HUDEP-2 (cell line): ENCODE results near the gene HCRTR1.

Experiments used
- DNase-seq, 76 experiments: peaks; one replicate each; lab custom pipeline; 2025; ENCODE audit not compliant: unreplicated experiment in 76 of 76; lab: John Stamatoyannopoulos, UW

Gene HCRTR1

DNA sequence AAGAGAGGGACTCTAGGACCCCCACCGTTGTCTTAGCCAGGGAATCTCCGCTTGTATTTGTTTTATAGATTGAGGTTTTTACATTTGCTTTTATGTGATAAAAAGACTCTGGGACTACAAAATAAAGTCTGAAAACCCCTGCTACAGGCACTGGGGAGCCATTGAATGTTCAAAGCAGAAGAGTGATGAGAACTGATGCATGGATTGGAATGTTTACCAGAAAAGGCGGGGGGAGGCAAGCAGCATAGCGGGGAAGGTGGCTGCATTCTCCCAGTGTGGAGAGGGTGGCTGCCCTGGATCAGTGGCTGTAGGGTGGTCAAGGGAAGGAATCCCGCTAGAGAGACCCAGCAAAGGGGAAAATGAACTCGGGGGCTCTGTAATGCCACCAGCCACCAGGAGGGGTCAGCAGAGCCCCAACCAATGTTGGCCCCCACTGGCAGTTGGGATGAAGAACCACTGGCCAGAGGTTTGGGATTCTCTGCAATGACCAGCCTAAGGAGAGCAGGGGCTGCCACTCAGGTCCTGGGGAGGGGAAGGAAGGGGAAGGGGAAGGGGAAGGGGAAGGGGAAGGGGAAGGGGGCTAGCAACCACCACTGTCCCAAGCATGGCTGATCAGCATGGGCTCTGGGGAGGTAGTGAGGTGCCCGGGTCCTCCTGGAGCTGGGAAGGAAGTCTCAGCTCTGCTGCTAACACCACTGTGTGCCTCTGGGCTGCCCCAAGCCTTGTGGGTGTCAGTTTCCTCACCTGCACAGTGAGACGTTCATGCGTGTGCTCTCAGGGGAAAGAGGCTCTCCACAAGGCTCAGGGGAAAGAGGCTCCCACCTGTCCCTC is 46.3 kb downstream of the HCRTR1 start:
- DNase-seq: peak in 30 of 76 experiments; percentile 2 to 47 (median 19)

DNA sequence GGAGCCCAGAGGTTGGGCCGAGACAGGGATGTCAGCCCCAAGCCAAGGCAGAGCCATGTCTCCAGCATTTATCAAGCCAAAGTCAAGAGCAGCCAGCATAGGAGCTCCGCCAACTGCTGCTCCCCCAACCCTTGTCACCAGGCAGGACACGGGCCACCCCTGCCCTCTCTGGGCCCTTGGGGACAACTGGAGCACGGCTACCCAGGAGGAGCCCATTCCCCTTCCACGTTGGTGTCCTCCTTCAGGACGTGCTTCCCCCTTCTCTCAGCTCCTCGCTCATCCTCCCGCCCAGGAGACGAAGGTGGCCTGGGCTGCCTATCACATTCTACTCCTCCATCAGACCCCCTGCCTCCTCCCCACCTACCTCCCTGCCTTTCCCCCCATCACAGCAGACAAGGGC is 47.0 kb downstream of the HCRTR1 start:
- DNase-seq: no peak

DNA sequence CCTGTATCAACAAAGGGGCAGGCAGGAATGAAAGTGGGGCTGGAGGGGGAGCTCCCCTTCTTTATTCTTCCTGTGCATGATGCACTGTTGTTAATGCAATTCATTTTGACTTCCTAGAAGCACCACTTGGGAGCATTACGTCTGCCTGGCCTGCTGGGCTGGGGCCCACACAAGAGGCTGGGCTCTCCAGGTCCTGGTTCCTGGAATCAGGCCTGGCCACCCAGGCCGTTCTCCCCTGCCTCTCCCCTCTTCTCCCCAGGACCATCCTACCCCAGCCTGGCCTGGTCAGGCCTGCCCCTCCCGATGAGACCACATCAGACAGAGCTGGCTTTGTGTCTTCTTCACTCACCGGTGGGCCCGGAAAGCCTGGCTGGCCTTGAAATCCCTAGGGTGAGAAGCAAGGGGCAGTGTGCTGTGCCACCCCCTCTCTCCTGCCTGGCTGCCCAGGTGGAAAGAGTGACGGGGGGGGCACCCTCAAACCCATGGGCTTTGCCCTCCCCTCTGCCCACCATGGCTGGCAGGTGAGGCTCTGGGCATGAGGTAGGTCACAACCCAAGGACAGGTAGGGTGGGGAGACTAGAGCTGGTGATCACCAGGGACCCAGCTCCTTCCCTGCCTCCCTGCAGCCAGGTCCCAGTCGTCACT is 47.9 kb downstream of the HCRTR1 start:
- DNase-seq: no peak

DNA sequence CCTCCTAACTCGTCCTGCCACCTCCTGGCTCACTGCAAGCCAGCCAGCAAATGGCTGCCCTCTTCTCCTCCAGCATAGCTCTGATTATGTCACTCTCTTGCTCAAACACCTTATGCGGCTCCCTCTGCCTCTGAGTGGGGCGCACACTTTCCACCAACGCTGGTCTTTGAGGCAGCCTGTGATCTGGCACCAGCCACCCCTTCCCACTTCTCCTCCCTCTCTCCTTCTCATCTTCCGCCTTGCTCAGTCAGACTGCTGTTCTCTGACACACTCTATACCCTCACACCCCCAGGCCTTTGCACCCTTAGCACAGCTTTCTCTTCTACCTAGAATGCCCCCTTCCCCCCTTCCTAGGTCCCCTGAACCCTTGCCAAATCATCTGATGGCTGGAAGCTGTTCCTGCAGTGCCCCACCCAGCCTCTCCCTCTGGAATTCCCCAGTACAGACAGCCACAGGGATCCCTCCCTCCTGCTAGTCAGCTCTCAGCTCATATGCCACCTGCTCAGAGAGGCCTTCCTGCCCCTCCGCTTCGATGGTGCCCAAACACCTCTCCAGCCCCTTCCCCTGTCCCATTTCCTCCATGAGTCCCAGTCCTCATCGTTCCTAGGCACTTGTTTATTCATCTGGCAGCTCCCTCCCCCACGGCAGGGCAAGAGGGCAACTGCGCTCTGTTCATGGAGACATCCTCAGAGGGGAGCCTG is 48.9 kb downstream of the HCRTR1 start:
- no peak for DNase-seq

DNA sequence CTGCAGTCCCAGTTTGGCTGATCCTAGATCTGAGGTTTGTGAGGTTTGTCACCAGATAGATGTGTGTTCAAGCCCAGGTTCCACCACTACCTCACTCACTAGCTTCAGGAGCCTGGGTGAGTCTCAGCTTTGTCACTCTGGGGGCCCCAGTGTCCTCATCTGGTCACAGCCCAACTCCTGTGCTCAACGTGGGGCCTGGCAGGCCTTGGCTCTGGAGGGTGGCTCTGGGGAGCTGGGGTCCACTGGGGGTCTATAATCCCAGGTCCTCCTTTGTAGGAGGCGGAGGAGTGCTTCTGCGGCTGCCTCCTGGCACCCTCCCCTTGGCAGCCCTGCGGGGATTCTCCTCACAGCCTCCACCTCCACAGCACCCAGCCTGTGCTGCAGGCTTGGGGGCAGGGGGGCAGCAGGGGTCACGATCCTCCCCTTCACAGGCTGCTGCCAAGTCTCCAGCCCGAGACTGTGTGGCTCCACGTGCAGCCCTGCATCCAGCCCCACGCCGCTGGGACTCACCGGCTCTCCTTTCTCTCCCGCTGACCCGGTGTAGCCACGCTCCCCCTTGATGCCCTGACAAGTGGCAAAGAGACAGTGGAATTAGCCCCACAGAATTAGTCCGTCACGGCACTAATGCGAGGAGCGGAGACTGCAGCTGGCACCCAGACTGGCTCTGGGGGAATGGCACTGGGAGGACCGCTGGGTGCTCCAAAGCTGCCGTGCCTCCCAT is 49.7 kb downstream of the HCRTR1 start:
- no peak for DNase-seq

DNA sequence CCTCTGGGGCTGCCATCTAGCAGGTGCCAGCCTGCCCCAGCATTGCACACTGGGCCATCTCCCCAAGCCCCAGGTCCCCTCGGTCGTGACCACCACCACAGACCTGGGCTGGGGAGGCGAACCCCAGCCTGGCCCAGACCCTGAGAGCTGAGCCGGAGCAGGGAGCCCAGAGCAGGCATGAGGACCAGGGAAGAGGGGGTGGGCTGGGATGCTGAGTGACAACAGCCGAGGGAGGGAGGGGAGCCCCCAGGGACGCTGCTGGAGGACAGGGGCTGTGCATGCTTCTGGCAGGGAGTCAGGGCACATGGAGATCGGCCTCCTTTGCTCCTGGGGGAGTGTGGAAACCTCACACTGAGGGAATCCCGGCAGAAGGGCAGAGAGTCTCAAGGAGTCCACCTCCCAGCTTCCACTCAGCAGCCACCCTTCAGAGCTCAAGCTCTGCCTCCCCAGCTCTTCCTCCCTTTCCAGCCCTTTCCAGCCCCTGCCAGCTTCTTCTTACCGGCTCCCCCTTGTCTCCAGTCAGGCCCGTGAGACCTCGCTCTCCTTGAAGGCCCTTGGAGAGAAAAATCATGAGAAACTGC is 50.9 kb downstream of the HCRTR1 start:
- DNase-seq: no peak

DNA sequence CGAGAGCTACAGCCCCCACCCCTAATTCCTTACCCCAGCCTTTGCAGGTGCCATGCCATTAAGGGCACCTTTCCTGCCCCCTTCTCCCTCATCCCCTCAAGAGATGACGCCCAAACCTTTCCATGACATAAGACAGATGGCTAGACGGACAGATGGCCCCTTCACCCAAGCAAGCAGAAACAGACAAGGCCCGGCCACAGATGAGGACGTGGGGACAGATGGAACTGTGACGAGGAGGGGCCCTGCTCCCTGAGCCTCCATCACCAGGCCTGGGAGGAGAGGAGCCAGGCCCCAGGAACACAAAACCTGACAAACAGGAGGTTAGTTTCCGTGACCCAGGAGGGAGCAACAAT is 51.9 kb downstream of the HCRTR1 start:
- DNase-seq: no peak

DNA sequence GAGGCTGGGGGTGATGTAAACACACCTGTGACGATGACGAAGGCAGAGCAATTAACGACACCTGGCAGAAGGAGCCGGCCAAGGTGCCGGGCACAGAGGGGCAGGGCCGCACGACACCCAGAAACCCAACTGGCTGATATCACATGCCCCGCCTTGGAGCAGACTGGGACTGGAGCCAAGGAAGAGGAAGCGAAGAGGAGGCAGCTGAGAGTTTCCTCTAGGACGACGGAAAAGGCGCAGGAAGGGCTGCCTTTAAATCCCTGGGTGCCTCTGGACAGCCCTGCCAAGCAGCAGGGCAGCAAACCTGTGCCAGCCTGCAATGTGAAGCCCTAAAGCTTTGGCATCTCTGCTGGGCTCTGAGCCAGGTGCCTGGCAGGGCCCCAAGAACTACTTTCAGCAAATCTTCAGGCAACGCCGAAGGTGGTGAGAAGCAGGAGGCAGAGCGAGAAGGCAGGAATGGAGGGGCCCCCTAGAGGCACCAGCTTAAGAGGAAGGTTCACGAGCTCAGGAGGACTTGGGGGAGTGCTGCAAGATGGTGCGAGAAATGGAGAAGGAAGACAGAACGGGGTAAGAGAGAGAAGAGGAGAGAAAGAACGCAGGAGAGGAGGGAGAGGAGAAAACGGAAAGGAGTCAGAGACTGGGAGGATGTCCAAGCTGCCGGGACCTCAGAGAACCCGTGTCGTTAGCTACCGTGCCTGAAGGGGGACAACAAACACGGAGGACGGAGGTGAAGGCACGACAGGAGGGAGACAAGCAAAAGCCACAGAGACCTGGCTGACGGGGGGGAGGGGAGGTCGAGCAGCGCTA is 52.5 kb downstream of the HCRTR1 start:
- DNase-seq: peak in 56 of 76 experiments; percentile 1 to 61 (median 36)

DNA sequence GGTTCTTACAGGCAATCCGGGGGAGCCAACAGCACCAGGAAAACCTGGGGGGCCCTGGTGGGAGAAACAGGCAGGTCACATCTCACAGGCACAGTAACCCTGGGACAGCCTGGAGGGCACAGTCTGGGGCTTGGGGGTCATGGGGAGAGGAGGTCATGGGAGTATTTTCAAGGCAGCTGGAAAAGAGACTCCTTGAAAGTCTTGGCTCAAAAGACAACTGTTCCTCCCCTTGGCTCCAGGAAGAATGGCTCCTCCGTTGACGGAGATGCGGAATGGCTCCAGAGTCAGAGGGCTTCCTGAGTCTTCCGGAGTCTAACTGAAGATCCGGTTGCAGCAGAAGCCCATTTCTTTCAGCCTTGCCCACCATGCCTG is 53.1 kb downstream of the HCRTR1 start:
- DNase-seq: no peak

DNA sequence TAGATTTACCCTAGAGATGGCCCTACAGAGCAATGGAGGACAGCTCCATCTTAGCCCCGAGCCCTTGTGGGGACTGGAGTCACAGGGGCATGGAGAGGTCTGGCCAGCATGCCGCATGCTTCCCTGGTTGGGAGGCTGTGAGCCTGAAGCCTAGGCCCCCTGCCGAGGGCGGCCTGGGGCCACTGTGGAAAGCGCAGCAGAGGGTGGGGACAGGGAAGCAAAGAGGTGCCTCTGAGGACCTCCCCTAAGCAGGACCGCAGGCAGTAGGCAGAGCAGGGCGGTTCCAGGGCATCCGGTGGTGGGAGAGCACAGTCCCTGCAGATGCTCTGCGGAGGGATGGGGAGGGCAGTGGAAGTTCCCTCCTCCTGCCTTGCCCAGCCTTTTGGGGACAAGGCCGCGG is 53.7 kb downstream of the HCRTR1 start:
- DNase-seq: no peak

DNA sequence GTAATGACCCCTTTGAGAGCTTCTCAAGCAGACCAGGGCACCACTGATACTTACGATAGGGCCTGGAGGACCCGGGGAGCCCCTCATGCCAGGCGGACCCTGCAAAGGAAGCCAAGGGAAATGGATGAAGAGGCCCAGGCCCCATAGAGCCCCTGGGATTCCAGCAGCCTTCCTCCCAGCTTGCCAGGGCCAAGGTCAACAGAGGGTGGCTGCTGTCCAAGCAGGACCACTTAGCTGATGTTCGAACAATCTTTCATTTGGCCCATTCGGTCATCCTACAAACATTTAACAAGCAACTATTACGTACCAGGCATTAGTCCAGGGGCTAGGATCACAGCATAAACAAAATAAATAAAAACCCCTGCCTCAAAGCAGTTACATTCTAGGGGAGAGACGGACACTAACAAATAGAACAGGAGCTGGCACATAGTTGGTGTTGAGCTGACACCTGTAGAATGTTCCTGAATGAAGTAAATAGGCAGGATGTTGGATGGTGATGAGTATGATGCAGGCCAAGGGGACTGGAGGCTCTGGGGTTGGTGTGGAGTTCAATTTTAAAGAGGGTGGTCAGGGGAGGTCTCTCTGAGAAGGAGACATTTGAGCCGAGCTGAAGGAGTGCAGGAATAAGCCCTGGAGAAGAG is 54.2 kb downstream of the HCRTR1 start:
- no peak for DNase-seq

DNA sequence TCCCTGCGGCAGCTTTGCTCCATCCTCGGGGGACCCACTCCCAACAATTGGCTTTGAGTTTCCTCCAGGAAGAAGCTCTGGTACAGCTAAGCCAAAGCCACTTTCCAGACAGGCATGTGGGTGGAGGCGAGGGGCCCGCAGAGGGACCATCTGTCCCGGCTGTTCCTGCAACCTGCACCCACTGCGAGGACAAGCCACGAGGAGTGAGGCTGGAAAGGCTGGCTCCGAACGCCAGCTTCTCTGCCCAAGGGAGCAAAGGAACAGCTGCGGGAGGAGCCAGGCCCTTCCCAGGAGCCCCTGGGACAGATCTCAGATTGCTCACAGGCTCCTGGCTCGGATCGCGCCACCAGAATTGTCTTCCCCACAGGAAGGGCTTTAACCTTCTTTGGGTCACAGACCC is 55.5 kb downstream of the HCRTR1 start:
- DNase-seq: no peak

DNA sequence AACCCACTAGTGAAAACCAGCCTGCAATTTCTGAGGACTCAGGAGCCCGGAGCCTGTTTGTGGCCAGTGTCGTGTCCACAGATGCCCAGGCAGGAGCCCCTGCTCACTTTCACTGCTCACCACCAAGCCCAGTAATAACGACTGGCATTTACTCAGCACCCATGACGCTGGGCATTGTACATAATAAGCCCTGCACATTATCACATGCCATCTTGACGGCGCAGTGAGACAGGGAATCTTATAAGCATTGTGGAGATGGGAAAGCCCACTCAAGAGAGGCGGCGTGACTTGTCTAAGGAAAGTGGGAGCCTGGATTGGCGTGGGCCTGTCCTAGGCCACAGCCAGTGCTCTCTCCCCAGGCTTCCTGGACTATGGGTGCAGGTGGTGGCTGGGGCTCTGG is 55.9 kb downstream of the HCRTR1 start:
- DNase-seq: no peak

DNA sequence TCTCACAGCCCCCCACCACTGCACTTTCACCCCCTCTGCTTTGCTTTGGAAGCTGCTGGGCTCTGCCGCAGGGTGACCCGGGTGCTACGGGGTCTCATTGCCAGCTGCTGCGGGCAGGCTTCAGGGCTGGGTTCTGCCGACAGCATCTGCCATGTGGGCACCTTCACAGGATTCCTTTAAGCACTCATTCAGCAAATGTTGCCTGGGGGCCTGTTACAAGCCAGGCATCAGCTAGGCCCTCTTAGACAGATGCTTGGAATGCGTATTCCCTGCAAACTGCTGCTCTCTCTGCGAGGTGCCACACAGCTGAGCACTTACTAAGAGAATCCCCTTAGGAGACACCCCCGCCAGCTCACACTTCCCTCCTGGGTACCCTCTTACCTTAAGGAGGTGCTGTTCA is 57.1 kb downstream of the HCRTR1 start:
- DNase-seq: no peak

DNA sequence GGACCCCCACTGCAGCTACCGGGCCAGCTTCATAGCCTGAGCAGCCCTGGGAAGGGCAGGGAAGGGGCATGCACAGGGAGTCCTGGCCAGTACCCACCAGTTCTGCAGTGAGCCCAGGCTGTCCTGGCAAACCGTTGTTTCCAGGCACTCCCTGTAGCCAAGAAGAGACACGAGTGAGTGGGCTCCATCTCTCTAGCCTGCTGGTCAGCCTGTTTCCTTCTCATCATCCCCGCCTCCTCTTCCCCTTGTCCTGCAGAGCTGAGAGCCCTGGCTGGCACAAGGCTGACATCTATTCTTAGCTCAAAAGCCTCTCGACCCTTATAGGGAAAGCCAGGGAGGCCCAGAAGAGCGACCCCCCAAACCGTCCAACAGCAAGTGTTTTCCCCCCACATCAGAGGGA is 57.7 kb downstream of the HCRTR1 start:
- no peak for DNase-seq

DNA sequence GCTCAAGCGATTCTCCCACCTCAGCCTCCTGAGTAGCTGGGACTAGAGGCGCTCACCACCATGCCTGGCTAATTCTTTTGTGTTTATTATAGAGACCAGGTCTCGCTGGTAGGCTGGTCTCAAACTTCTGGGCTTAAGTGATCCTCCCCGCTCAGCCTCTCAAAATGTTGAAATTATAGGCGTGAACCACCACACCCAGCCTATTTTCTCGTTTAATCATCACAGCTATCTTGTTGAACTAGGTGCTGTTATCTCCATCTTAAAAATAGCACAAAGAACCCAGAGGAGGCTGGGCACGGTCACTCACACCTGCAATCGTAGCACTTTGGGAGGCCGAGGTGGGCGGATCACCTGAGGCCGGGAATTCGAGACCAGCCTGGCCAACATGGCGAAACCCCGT is 58.3 kb downstream of the HCRTR1 start:
- DNase-seq: no peak
